ENCODE data around the gene TSSC4.
"Not testable (repeated sequence)": the region's sequence is repeated elsewhere in the genome, so short reads cannot be mapped to it uniquely, and the experiment has no call there.

Gene TSSC4

GRCh38 chr11:2400069-2400761 lies at the start of gene TSSC4:
TSS of gene TSSC4 (plus strand) at chr11:2400750. CDS start at chr11:2402634, 1,884 bp downstream.
- peak; percentile 98 for DNase-seq (ENCODE audit: low spot score)

GRCh38 chr11:2351701-2352100 lies 48.8 kb upstream of the TSSC4 start:
- DNase-seq (ENCODE audit: low spot score): no peak

- DNase-seq (ENCODE audit: low spot score): no peak
These were observed 48.1 kb upstream of the TSSC4 start for GRCh38 chr11:2352420-2352819.

- no peak for DNase-seq (ENCODE audit: low spot score)
These were observed 45.4 kb upstream of the TSSC4 start for GRCh38 chr11:2355000-2355644.

GRCh38 chr11:2357246-2357645 lies 43.3 kb upstream of the TSSC4 start:
- no peak for DNase-seq (ENCODE audit: low spot score)

- not testable (repeated sequence) for DNase-seq (ENCODE audit: low spot score)
These were observed 42.9 kb upstream of the TSSC4 start for GRCh38 chr11:2357651-2358050.

GRCh38 chr11:2358754-2359442 lies 41.7 kb upstream of the TSSC4 start:
- DNase-seq (ENCODE audit: low spot score): no peak

- DNase-seq (ENCODE audit: low spot score): no peak
These were observed 41.0 kb upstream of the TSSC4 start for GRCh38 chr11:2359557-2359956.

- no peak for DNase-seq (ENCODE audit: low spot score)
These were observed 40.4 kb upstream of the TSSC4 start for GRCh38 chr11:2360081-2360642.

- no peak for DNase-seq (ENCODE audit: low spot score)
These were observed 39.0 kb upstream of the TSSC4 start for GRCh38 chr11:2361565-2361964.

GRCh38 chr11:2362414-2362813 lies 38.1 kb upstream of the TSSC4 start:
- DNase-seq (ENCODE audit: low spot score): no peak

- DNase-seq (ENCODE audit: low spot score): no peak
These were observed 37.4 kb upstream of the TSSC4 start for GRCh38 chr11:2363130-2363529.

GRCh38 chr11:2363577-2364370 lies 36.8 kb upstream of the TSSC4 start:
- no peak for DNase-seq (ENCODE audit: low spot score)

GRCh38 chr11:2364386-2364785 lies 36.2 kb upstream of the TSSC4 start:
- not testable (repeated sequence) for DNase-seq (ENCODE audit: low spot score)

- no peak for DNase-seq (ENCODE audit: low spot score)
These were observed 34.9 kb upstream of the TSSC4 start for GRCh38 chr11:2365571-2366210.

GRCh38 chr11:2366276-2366675 lies 34.3 kb upstream of the TSSC4 start:
- no peak for DNase-seq (ENCODE audit: low spot score)

GRCh38 chr11:2366733-2367132 lies 33.8 kb upstream of the TSSC4 start:
- no peak for DNase-seq (ENCODE audit: low spot score)

GRCh38 chr11:2367266-2368160 lies 33.0 kb upstream of the TSSC4 start:
- DNase-seq (ENCODE audit: low spot score): no peak

GRCh38 chr11:2368178-2368850 lies 32.2 kb upstream of the TSSC4 start:
- no peak for DNase-seq (ENCODE audit: low spot score)

GRCh38 chr11:2368851-2369180 lies 31.7 kb upstream of the TSSC4 start:
- no peak for DNase-seq (ENCODE audit: low spot score)
